Glutamatergic neuron (in vitro differentiated cells): ENCODE measurements around the gene CAPN2. TPM values are rescaled to one million over a fixed set of nuclear protein-coding genes. Genes with fewer than 3 reads are reported as not detected.

ENCODE experiments used
- DNase-seq: peaks from one replicate; pipeline ENCODE4 v3.0.0; 2022
- H3K27ac Mint-ChIP-seq: one replicate; pipeline ENCODE4 v1.8.0; 2020; ENCODE audit warnings: mild to moderate bottlenecking, mixed read lengths, inconsistent platforms; ENCODE audit not compliant: unreplicated experiment
- H3K27me3 Mint-ChIP-seq: one replicate; pipeline ENCODE4 v1.8.0; 2020; ENCODE audit warnings: mild to moderate bottlenecking, moderate library complexity, mixed read lengths, inconsistent platforms; ENCODE audit not compliant: unreplicated experiment
- H3K36me3 Mint-ChIP-seq: one replicate; pipeline ENCODE4 v1.8.0; 2020; ENCODE audit warnings: mild to moderate bottlenecking, mixed read lengths, inconsistent platforms; ENCODE audit not compliant: unreplicated experiment
- H3K4me1 Mint-ChIP-seq: one replicate; pipeline ENCODE4 v1.8.0; 2020; ENCODE audit warnings: mild to moderate bottlenecking, low read depth, mixed read lengths, inconsistent platforms; ENCODE audit not compliant: unreplicated experiment
- H3K4me3 Mint-ChIP-seq: one replicate; pipeline ENCODE4 v1.8.0; 2020; ENCODE audit warnings: mild to moderate bottlenecking, mixed read lengths, inconsistent platforms; ENCODE audit not compliant: unreplicated experiment
- H3K9me3 Mint-ChIP-seq: one replicate; pipeline ENCODE4 v1.8.0; 2020; ENCODE audit warnings: mild to moderate bottlenecking, moderate library complexity, mixed read lengths, inconsistent platforms; ENCODE audit not compliant: unreplicated experiment
- CTCF ChIP-seq: fragments of 200-600 bp; sonication (generic); IDR thresholded peaks from one replicate; pipeline ENCODE4 v1.5.0; 2021; ENCODE audit not compliant: partially characterized antibody, unreplicated experiment
- total RNA-seq: library from RNA; stranded (reverse); fragmentation: NEBNext Ultra II Directional; extraction: Animal tissue kit (Norgen Biotek cat#: 25700); gene quantifications from one replicate; pipeline ENCODE4 v1.2.1, GENCODE V29; 2021; ENCODE audit not compliant: unreplicated experiment

The CAPN2 gene
- total RNA-seq, 1 donor from 2014 or later, result 25.6 TPM

- Mint-ChIP-seq H3K9me3 (no peaks in the 10 kb centered on the region), H3K27me3 (no peaks in the 10 kb centered on the region), H3K27ac (no peak overlapping the region), H3K4me3 (no peak overlapping the region), H3K36me3 (peaks cover 4% of the 10 kb centered on the region), H3K4me1 (peaks cover 22% of the 10 kb centered on the region)
- no peak for TF ChIP-seq CTCF
- no peak for DNase-seq
Observed at GRCh38 chr1:223819730-223820514, 107.6 kb downstream of the CAPN2 start.

- Mint-ChIP-seq H3K4me3 (no peak overlapping the region), H3K27me3 (no peaks in the 10 kb centered on the region), H3K36me3 (peaks cover 4% of the 10 kb centered on the region), H3K27ac (no peak overlapping the region), H3K9me3 (no peaks in the 10 kb centered on the region), H3K4me1 (peaks cover 22% of the 10 kb centered on the region)
- no peak for TF ChIP-seq CTCF
- DNase-seq, result no peak
Observed at GRCh38 chr1:223820515-223820858, 108.1 kb downstream of the CAPN2 start.

- peaks cover 4% of the 10 kb centered on the region for H3K36me3 Mint-ChIP-seq
- no peaks in the 10 kb centered on the region for H3K27me3 Mint-ChIP-seq
- no peak for DNase-seq
- no peak for TF ChIP-seq CTCF
- H3K4me3 Mint-ChIP-seq, result no peak overlapping the region
- peaks cover 27% of the 10 kb centered on the region for H3K4me1 Mint-ChIP-seq
- no peak overlapping the region for H3K27ac Mint-ChIP-seq
- no peaks in the 10 kb centered on the region for H3K9me3 Mint-ChIP-seq
Observed at GRCh38 chr1:223820971-223821370, 108.6 kb downstream of the CAPN2 start.

GRCh38 chr1:223824287-223824686, 111.9 kb downstream of the CAPN2 start:
- H3K9me3 Mint-ChIP-seq, result peaks cover 1% of the 10 kb centered on the region
- H3K27ac Mint-ChIP-seq, result no peak overlapping the region
- no peak for TF ChIP-seq CTCF
- H3K27me3 Mint-ChIP-seq, result no peaks in the 10 kb centered on the region
- H3K4me1 Mint-ChIP-seq, result peaks cover 36% of the 10 kb centered on the region
- peaks cover under 1% of the 10 kb centered on the region for H3K36me3 Mint-ChIP-seq
- no peak overlapping the region for H3K4me3 Mint-ChIP-seq
- DNase-seq, result no peak

GRCh38 chr1:223824712-223825111, 112.4 kb downstream of the CAPN2 start:
- DNase-seq, result no peak
- H3K27me3 Mint-ChIP-seq, result no peaks in the 10 kb centered on the region
- H3K36me3 Mint-ChIP-seq, result no peaks in the 10 kb centered on the region
- H3K4me1 Mint-ChIP-seq, result peaks cover 36% of the 10 kb centered on the region
- no peak overlapping the region for H3K27ac Mint-ChIP-seq
- H3K4me3 Mint-ChIP-seq, result no peak overlapping the region
- H3K9me3 Mint-ChIP-seq, result peaks cover 1% of the 10 kb centered on the region
- TF ChIP-seq CTCF, result no peak
